ENCODE data around the gene CKAP2L. TPM values are rescaled to one million over a fixed set of nuclear protein-coding genes. Genes with fewer than 3 reads are reported as not detected.

The CKAP2L gene
- total RNA-seq, 1 experiment from 2014 or later: 20.7 TPM

- intact Hi-C loops (cut with micrococcal nuclease): no loop called here
These were observed 46.9 kb upstream of the CKAP2L start for GRCh38 chr2:112811276-112811831.

GRCh38 chr2:112809112-112809511 is 44.7 kb upstream of the CKAP2L start:
- Histone ChIP-seq H3K79me2 (ENCODE audit: low read length) (no peaks in the 10 kb centered on the region), H3F3A (ENCODE audit: low read length, unreplicated experiment) (no peaks in the 10 kb centered on the region), H2AFZ (ENCODE audit: low read length) (no peak overlapping the region), H3K4me3 (ENCODE audit: low read length) (no peak overlapping the region), H3K9me3 (ENCODE audit: low read length) (no peaks in the 10 kb centered on the region), H3K4me1 (ENCODE audit: insufficient read depth, low read length) (peaks cover 31% of the 10 kb centered on the region), H3K27ac (ENCODE audit: low read length) (no peak overlapping the region), H3K9me2 (replicated peaks; ENCODE audit: low read length) (no peaks in the 10 kb centered on the region), H3K4me2 (ENCODE audit: low read length) (no peak overlapping the region), H3K27me3 (ENCODE audit: low read length) (no peaks in the 10 kb centered on the region), H3K36me3 (ENCODE audit: low read depth, low read length) (no peaks in the 10 kb centered on the region), H4K20me1 (ENCODE audit: low read length) (no peaks in the 10 kb centered on the region), H3K9ac (ENCODE audit: low read length) (no peak overlapping the region)
- POLR2A ChIA-PET (ENCODE audit: unreplicated experiment): no interaction called here
- intact Hi-C loops (cut with micrococcal nuclease): no loop called here
- CTCF ChIA-PET: no interaction called here
- BruUV-seq (replicated peaks): no TSS peak
- DNase-seq: no peak
- TF ChIP-seq EZH2 (IDR thresholded peaks at IDR 0.05; ENCODE audit: low read length, unreplicated experiment): no peak
- no peak for TF ChIP-seq EZH2phosphoT487 (IDR thresholded peaks at IDR 0.05; ENCODE audit: borderline replicate concordance, low read length)
- TF ChIP-seq CTCF (conservative IDR thresholded peaks at IDR 0.05; ENCODE audit: low read depth, low read length): no peak
- ATAC-seq: no peak

More at GRCh38 chr2:112811276-112811831, 46.9 kb upstream of the CKAP2L start:
- Histone ChIP-seq H3K79me2 (ENCODE audit: low read length) (no peaks in the 10 kb centered on the region), H3F3A (ENCODE audit: low read length, unreplicated experiment) (no peaks in the 10 kb centered on the region), H3K4me2 (ENCODE audit: low read length) (peak overlapping the region; percentile 21; the same call in 1 of the 2 replicates), H3K9me2 (replicated peaks; ENCODE audit: low read length) (no peaks in the 10 kb centered on the region), H3K4me1 (ENCODE audit: insufficient read depth, low read length) (peaks cover 19% of the 10 kb centered on the region), H3K36me3 (ENCODE audit: low read depth, low read length) (no peaks in the 10 kb centered on the region), H3K9me3 (ENCODE audit: low read length) (no peaks in the 10 kb centered on the region), H2AFZ (ENCODE audit: low read length) (peak overlapping the region; percentile 51), H4K20me1 (ENCODE audit: low read length) (no peaks in the 10 kb centered on the region), H3K4me3 (ENCODE audit: low read length) (no peak overlapping the region), H3K27me3 (ENCODE audit: low read length) (no peaks in the 10 kb centered on the region), H3K9ac (ENCODE audit: low read length) (peak overlapping the region; percentile 33), H3K27ac (ENCODE audit: low read length) (peak overlapping the region; percentile 85)
- DNase-seq: no peak
- CTCF ChIA-PET: no interaction called here
- POLR2A ChIA-PET (ENCODE audit: unreplicated experiment): no interaction called here
- no peak for ATAC-seq
- no TSS peak for BruUV-seq (replicated peaks)
- TF ChIP-seq EZH2phosphoT487 (IDR thresholded peaks at IDR 0.05; ENCODE audit: borderline replicate concordance, low read length) (no peak), EZH2 (IDR thresholded peaks at IDR 0.05; ENCODE audit: low read length, unreplicated experiment) (no peak), CTCF (conservative IDR thresholded peaks at IDR 0.05; ENCODE audit: low read depth, low read length) (no peak)

GRCh38 chr2:112807233-112807807 is 42.9 kb upstream of the CKAP2L start:
- Histone ChIP-seq H3K4me3 (ENCODE audit: low read length) (no peak overlapping the region), H3K9ac (ENCODE audit: low read length) (no peak overlapping the region), H3K9me3 (ENCODE audit: low read length) (no peaks in the 10 kb centered on the region), H3K4me2 (ENCODE audit: low read length) (no peak overlapping the region), H2AFZ (ENCODE audit: low read length) (no peak overlapping the region), H3K36me3 (ENCODE audit: low read depth, low read length) (no peaks in the 10 kb centered on the region), H3K4me1 (ENCODE audit: insufficient read depth, low read length) (peaks cover 38% of the 10 kb centered on the region), H3F3A (ENCODE audit: low read length, unreplicated experiment) (no peaks in the 10 kb centered on the region), H3K9me2 (replicated peaks; ENCODE audit: low read length) (no peaks in the 10 kb centered on the region), H3K79me2 (ENCODE audit: low read length) (no peaks in the 10 kb centered on the region), H4K20me1 (ENCODE audit: low read length) (no peaks in the 10 kb centered on the region), H3K27ac (ENCODE audit: low read length) (no peak overlapping the region), H3K27me3 (ENCODE audit: low read length) (no peaks in the 10 kb centered on the region)
- no TSS peak for BruUV-seq (replicated peaks)
- CTCF ChIA-PET: no interaction called here
- intact Hi-C loops (cut with micrococcal nuclease): no loop called here
- ATAC-seq: no peak
- POLR2A ChIA-PET (ENCODE audit: unreplicated experiment): no interaction called here
- TF ChIP-seq EZH2 (IDR thresholded peaks at IDR 0.05; ENCODE audit: low read length, unreplicated experiment) (no peak), CTCF (conservative IDR thresholded peaks at IDR 0.05; ENCODE audit: low read depth, low read length) (no peak; the same call in 1 of the 2 replicates), EZH2phosphoT487 (IDR thresholded peaks at IDR 0.05; ENCODE audit: borderline replicate concordance, low read length) (no peak)
- no peak for DNase-seq

Data from PC-3 (cell line).